Ovary (tissue), 9 donors: ENCODE results near the gene MOBP. TPM values are rescaled to one million over a fixed set of nuclear protein-coding genes. Genes with fewer than 3 reads are reported as not detected.
A peak's percentile ranks its signal among the peaks of the same experiment; 100 is the strongest.

Source experiments
- DNase-seq, 5 donors: peaks; one replicate each; pipeline ENCODE4 v3.0.0-alpha.2; 2019 to 2020
- H3K27ac ChIP-seq, 2 donors: fragments of 200-600 bp; one replicate each; pipeline versions ENCODE4 v1.5.1 to v1.8.0; 2019 to 2022
- H3K27me3 ChIP-seq: fragments of 200-600 bp; one replicate; pipeline ENCODE4 v1.8.0; 2022
- H3K36me3 ChIP-seq: fragments of 200-600 bp; sonication (generic); one replicate; pipeline ENCODE4 v1.5.1; 2019
- H3K4me1 ChIP-seq: one replicate; pipeline ENCODE4 v1.8.1; 2013; ENCODE audit warnings: mild to moderate bottlenecking, moderate library complexity; ENCODE audit not compliant: insufficient read depth
- H3K4me3 ChIP-seq: fragments of 200-600 bp; sonication (generic); one replicate; pipeline ENCODE4 v1.5.1; 2017
- H3K9me3 ChIP-seq, 2 donors: fragments of 200-600 bp in 1 of 2; sonication (generic) in 1 of 2; one replicate each; pipeline versions ENCODE4 v1.5.1 to v1.8.1; 2013 to 2019; ENCODE audit warnings: mild to moderate bottlenecking in 1 of 2, moderate library complexity in 1 of 2
- EP300 ChIP-seq: sonication (generic); formaldehyde crosslinking; IDR thresholded peaks from one replicate; pipeline ENCODE4 v1.6.1; 2017; ENCODE audit warnings: antibody characterized with exemption
- POLR2A ChIP-seq: fragments of 450-650 bp; IDR thresholded peaks from one replicate; pipeline ENCODE4 v1.6.1; 2017; ENCODE audit warnings: antibody characterized with exemption, mild to moderate bottlenecking, moderate library complexity
- WGBS, 3 donors: extraction: QIAGEN DNeasy Blood & Tissue Kit in 1 of 3; methylation state at CpG; one replicate each; pipeline versions ENCODE4 v1.1.5 to v1.1.7; 2013 to 2017; 5-methylcytosine and 5-hydroxymethylcytosine counted together
- intact Hi-C, 4 donors: fragments of 100-400 bp; cut with DNase I; formaldehyde crosslinking; loops; one replicate each; pipeline versions ENCODE4 v1.11.0 to v1.15.1; 2022 to 2023
- polyA plus RNA-seq, 2 donors: library from polyadenylated mRNA; stranded (reverse); fragments of 200-250 nt in 1 of 2; fragments of 350-450 nt in 1 of 2; fragmentation: Illumina TruSeq in 1 of 2; extraction: RNeasy Lipid Tissue Mini Kit (QIAGEN cat#74804) in 1 of 2; gene quantifications; one replicate each; pipeline ENCODE4 v1.2.3, GENCODE V29; 2013 to 2014
- total RNA-seq, 7 donors: library from RNA; depleted of rRNA in 2 of 7; stranded (reverse); fragments of >200 nt in 2 of 7; fragmentation: NEBNext Ultra II Directional in 3 of 7; extraction: Animal tissue kit (Norgen Biotek cat#: 25700) in 3 of 7; gene quantifications; one replicate each; pipeline versions ENCODE4 v1.1.0 to v1.2.4, GENCODE V29; 2016 to 2023
- TF ChIP-seq, protein P1 (sequence below), 3 donors: fragments of 450-650 bp in 2 of 3; fragments of 200-600 bp in 1 of 3; IDR thresholded peaks; one replicate each; pipeline versions ENCODE4 v1.5.1 to v1.8.0; 2016 to 2022; ENCODE audit warnings: antibody characterized with exemption in 3 of 3, mild to moderate bottlenecking in 1 of 3
- donor health status: DM: no; HTN: no; CAD: no; lungs with moderate emphysema.
- donor health status: DM: no; HTN: no; CAD: no.
- donor health status: Bipolar disorder and iron deficiency.
- donor health status: DM: yes; HTN: yes; CAD: no.
- donor health status: DM: no; HTN: no; CAD: no.
- donor health status: DM: yes; HTN: yes; CAD: no.

Gene MOBP
- total and polyA plus RNA-seq, 9 donors, result 0.07 to 1.0 (median 0.23) TPM; not detected in 1

DNA sequence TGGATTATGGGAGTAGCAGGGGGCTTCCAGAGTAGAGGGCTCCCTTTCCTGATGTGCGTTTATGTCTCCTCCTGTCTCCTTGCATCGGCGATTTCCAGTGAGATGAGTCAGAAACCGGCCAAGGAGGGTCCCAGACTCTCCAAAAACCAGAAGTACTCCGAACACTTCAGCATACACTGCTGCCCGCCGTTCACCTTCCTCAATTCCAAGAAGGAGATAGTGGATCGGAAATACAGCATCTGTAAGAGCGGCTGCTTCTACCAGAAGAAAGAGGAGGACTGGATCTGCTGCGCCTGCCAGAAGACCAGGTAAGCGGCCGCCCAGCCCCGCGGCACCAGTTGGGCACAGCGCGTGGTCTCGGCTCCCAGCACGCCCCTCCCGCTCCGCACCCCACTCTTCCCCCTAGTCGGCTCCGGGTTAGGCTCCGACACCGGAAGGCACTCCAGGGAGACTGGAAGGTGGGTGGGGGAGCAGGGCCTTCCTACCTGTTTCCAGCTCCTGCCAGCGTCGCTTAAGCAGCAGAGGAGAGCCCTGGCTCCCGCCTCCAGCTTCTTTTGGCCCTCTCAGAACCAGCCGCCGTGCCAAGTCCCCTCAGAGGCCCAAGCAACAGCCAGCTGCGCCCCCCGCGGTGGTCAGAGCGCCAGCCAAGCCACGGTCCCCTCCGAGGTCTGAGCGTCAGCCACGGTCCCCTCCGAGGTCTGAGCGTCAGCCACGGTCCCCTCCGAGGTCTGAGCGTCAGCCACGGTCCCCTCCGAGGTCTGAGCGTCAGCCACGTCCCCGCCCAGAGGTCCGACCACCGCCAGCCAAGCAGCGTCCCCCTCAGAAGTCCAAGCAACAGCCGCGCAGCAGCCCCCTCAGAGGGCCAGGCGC is 34.7 kb downstream of the MOBP start:
- H3K4me3 ChIP-seq, result peak overlapping the region; percentile 23
- TF ChIP-seq EP300 (no peak), POLR2A (no peak)
- TF ChIP-seq, protein P1, sequence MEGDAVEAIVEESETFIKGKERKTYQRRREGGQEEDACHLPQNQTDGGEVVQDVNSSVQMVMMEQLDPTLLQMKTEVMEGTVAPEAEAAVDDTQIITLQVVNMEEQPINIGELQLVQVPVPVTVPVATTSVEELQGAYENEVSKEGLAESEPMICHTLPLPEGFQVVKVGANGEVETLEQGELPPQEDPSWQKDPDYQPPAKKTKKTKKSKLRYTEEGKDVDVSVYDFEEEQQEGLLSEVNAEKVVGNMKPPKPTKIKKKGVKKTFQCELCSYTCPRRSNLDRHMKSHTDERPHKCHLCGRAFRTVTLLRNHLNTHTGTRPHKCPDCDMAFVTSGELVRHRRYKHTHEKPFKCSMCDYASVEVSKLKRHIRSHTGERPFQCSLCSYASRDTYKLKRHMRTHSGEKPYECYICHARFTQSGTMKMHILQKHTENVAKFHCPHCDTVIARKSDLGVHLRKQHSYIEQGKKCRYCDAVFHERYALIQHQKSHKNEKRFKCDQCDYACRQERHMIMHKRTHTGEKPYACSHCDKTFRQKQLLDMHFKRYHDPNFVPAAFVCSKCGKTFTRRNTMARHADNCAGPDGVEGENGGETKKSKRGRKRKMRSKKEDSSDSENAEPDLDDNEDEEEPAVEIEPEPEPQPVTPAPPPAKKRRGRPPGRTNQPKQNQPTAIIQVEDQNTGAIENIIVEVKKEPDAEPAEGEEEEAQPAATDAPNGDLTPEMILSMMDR (IDR thresholded peaks at IDR 0.05), result no peak
- no peaks in the 10 kb centered on the region for H3K9me3 ChIP-seq
- H3K27ac ChIP-seq, result no peak overlapping the region
- intact Hi-C loops, result no loop called here
- H3K27me3 ChIP-seq, result no peaks in the 10 kb centered on the region
- 21 to 50% (median 25%) methylated on average over 53 of the region's 53 CpGs for WGBS, 3 donors
- no peaks in the 10 kb centered on the region for H3K4me1 ChIP-seq
- peak in 2 of 5 donors; percentile 13 to 16 for DNase-seq
- H3K36me3 ChIP-seq, result no peaks in the 10 kb centered on the region

DNA sequence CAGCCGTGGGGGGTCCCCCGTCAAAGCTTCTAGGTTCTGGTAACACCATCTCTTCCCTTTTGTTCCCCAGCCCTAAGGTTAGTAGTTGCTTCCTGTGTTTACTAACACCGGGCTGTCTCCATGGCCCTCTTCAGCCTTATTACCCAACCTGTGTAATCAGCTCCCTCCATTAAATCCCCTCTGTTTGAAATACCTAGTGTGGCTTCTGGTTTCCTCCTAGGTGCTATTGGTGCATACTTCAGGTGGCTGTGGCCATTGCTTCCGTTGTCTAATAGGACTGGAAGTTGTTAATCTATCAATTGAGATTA is 35.3 kb downstream of the MOBP start:
- Histone ChIP-seq H3K4me1 (no peaks in the 10 kb centered on the region), H3K27me3 (no peaks in the 10 kb centered on the region), H3K36me3 (no peaks in the 10 kb centered on the region), H3K27ac (no peak overlapping the region), H3K4me3 (no peak overlapping the region), H3K9me3 (no peaks in the 10 kb centered on the region)
- WGBS, 3 donors, result 49 to 66% (median 55%) methylated on average over 4 of the region's 4 CpGs
- intact Hi-C loops, result no loop called here
- no peak for DNase-seq
- TF ChIP-seq POLR2A, result no peak
- no peak for TF ChIP-seq EP300
- TF ChIP-seq, protein P1 (IDR thresholded peaks at IDR 0.05), result no peak

DNA sequence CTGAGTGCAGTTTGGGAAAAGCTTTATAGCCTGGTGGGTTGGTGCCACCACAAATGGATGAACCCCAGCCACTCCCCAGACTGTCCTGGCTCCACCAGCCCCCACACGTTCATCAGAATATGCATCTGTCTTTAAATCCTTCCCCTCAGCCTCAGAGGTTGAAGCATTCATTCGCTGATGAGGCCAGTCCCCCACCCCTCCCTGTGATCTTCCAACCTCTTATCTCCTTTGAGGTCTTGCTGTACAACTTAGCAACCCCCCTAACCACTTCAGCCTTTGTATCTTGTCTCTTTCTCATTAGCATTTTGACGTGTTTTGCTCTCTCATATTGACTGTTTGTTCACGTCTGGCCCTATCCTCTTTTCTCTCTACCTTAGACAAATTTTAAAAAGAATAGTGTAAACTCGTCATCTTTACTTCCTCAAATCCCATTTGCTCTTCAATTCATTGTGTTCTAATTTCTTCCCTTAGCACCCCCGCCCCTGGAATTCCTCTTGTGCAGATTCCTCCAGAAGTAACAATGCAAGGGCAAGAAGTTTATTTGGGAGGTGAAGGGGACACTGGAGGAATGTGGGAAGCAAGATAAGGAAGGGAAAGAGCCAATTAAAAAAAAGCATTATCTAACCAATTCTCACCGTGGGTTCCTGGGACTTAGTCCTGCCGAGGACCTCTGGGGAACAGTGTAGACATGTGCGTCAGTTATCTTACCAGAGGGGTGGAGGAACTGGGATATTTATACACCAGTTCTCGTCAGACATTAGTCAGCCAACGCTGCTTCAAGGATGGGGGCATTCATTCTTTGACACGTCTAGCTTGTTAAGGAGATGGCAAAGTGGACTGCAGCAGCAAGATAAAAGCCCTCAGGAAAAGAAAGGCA is 38.6 kb downstream of the MOBP start:
- H3K4me1 ChIP-seq, result no peaks in the 10 kb centered on the region
- no peaks in the 10 kb centered on the region for H3K36me3 ChIP-seq
- no peak overlapping the region for H3K4me3 ChIP-seq
- H3K27ac ChIP-seq, result no peak overlapping the region
- intact Hi-C loops, result no loop called here
- DNase-seq, result no peak
- H3K27me3 ChIP-seq, result no peaks in the 10 kb centered on the region
- 38 to 46% (median 46%) methylated on average over 12 of the region's 12 CpGs for WGBS, 3 donors
- H3K9me3 ChIP-seq, result no peaks in the 10 kb centered on the region
- TF ChIP-seq EP300, result no peak

DNA sequence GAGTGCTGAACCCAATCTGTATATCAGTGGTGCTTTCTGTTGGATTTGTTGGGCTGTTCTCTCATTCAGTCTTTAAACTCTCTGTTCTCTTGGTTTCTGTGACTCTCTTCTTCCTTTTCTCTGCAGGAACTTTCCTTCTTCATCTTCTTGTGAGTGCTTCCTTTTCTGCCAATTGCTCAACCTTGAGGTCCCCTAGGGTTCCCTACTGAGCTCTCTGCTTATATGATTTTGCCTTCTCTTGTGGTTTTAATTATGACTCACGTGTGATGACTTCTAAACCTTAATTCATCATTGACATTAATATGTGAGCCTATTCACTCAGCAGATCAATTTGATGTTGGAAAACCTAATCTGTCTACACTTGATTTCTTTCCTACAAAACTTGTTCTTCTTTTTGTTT is 39.4 kb downstream of the MOBP start:
- DNase-seq, result no peak
- Histone ChIP-seq H3K4me3 (no peak overlapping the region), H3K4me1 (no peaks in the 10 kb centered on the region), H3K36me3 (no peaks in the 10 kb centered on the region), H3K27me3 (no peaks in the 10 kb centered on the region), H3K27ac (no peak overlapping the region), H3K9me3 (no peaks in the 10 kb centered on the region)
- intact Hi-C loops, result no loop called here
- 62 to 73% (median 69%) methylated on average over 1 of the region's 1 CpG for WGBS, 3 donors
- TF ChIP-seq, protein P1 (IDR thresholded peaks at IDR 0.05), result no peak
- TF ChIP-seq POLR2A, result no peak
- no peak for TF ChIP-seq EP300
